GM12892 (cell line): Measurements from ENCODE around the gene GYPC.

Source experiments
- POLR2A ChIP-seq: IDR thresholded peaks from 2 replicates; pipeline ENCODE4 v1.6.1; 2011; ENCODE audit warnings: low read depth, low read length, control low read depth
- POLR2AphosphoS5 ChIP-seq: IDR thresholded peaks from 2 replicates; pipeline ENCODE4 v1.6.1; 2011; ENCODE audit warnings: low read depth, low read length, control low read depth

GRCh38 chr2:126677176-126677538 is 21.2 kb downstream of the GYPC start:
- TF ChIP-seq POLR2A (no peak), POLR2AphosphoS5 (peak; percentile 16; the same call in 1 of the 2 replicates)
